ENCODE data around the gene XIRP1.

XIRP1 gene

DNA sequence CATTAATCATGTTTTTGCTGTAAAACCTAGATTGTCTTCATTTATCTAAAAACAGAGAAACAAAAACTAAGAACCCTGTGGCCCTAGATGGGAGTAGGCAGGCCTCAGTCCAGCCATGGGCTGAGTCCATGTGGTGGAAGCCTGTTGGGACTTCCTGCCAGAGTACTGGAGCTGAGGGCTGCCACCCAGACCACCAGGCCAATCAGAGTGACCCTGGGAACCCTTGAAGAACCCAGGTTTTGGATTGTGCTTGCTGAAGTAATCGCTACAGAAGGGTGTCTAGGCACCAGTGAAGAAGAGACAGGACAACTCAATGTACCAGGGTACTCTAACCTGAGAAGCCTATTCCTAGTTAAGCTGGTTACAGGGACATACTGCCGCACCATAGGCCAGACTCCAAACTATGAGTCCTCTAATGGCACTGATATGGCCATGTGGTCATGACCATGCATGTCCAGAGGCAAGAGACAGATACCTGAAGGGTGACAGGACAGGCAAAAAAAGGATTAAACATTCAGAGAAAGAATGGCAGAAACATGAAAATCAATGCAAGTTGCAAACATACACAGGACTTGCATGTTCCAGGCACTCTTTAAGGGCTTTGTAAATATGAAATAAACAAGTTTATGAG is 51.9 kb downstream of the XIRP1 start:
- DNase-seq = no peak

DNA sequence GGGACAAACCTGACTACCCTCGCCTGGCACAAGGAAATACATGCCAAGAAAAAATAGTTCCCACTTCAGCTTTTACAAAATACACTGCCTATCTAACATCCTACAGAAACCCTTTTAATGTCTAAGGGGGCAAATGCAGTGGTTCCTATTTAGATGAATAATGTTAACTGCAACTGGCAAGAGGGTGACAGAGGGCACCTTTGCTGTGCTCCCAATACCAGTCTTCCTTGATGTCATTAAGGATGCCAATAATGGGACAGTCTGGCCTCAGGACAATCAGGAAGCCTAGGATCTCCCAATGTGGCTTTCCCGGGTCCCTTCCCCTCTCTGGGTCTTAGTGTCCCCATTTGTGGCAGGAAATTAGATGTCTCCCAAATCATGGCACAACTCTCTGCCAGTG is 53.0 kb downstream of the XIRP1 start:
- no peak for DNase-seq

DNA sequence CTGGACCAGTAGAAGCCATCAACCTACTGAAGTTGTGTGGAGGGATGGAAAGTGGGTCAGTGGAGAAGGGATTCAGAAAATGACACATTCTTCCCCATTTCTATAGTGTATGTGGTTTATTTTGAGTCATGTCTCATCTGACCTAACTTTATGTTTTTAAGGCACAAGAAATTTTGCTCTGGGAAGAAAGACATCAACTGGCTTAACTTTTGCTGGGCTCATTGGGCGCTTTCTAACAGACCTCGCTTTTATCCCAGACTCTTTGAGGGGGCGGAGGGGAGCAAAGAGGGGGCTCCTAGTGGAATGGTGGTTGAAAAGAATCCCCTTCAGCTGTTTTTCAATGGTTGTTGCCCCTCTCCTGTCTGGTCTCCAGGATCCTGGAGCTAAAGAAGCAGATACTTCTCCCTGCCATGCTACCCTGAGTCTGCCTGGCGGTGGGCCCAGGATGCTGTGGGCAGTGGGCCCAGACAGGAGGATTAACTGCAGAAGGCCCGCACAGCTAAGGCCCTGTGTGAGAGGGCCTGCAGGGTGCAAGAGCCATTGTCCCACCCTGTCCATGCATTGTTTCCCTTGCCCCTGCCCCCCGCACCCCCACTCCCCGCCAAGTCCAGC is 53.5 kb downstream of the XIRP1 start:
- no peak for DNase-seq

DNA sequence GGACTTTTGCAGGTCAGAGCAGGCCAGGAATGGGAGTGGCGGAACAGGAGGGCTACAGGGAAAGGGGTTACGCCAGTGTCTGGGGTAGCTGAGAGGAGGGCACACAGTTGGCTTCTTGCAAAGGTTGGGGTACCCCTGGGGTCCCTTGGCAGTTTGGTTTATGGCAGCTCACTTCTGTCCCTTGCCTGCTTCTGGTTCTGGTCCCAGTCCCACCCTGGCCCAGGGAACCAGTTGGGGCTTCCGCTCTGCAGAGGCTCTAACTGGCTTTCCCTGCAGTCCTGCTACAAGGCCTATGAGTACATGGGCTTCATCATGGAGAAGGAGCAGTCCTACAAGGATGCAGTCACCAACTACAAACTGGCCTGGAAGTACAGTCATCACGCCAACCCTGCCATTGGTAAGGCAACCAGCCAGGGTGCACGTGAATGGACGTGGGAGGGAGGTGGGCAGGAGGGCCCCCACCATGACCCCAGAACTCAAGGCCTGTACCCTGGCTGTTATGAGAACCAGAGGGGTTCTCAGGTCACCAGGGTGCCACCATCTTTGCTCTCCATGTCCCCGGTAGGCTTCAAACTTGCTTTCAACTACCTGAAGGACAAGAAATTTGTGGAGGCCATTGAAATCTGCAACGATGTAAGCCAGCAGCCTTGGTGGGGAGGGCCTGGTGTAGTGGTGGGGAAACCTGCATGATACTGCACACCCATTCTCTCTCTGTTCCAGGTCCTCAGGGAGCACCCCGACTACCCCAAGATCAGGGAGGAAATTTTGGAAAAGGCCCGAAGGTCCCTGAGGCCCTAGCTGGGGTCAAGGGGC is 54.2 kb downstream of the XIRP1 start:
- DNase-seq = no peak

DNA sequence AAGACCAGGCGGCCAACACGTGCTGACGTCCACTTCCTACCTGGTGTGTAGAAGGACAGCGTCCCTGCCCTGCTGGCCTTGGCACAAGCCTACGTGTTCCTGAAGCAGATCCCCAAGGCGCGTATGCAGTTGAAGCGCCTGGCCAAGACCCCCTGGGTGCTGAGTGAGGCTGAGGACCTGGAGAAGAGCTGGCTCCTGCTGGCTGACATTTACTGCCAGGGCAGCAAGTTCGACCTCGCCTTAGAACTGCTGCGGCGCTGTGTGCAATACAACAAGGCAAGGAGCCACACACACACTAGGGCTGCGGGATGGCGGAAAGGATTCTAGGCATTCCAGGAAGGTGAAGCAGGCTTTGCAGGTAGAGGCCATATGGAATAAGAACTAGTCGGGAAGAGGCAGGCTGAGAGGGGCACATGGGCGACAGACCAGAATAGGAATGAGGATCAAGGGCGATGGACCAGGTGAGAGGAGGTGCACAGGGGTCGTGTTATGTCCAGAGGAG is 54.9 kb downstream of the XIRP1 start:
- no peak for DNase-seq

DNA sequence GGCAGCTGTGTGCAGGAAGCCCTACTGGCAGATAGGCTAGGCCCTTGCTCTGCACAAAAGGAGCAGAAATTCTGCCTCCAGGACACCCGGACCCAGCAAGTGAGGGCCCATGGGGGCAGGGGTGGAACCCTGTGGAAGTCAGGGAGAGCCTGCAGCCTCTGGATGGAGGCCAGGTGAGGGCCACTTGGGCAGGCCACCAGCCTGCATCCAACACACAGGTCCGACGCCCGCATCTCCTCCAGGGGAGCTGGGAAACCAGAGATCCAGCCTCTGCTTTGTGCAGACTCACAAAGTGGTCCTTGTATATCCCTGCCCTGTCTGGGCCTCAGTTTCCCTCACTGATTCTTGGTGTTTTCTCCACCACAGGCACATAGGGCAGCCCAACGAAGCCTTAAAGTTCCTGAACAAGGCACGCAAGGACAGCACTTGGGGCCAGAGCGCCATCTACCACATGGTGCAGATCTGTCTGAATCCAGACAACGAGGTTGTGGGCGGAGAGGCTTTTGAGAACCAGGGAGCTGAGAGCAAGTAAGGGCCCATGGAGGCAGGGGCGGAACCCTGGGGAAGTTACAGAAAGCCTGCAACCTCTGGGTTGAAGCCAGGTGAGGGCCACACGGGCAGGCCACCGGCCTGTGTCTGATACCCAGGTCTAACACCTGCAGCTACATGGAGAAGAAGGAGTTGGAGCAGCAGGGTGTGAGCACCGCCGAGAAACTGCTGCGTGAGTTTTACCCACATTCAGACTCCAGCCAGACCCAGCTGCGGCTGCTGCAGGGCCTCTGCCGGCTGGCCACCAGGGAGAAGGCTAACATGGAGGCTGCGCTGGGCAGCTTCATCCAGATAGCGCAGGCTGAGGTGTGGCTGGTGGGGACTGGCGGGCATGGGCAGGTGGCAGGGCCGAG is 55.6 kb downstream of the XIRP1 start:
- no peak for DNase-seq

DNA sequence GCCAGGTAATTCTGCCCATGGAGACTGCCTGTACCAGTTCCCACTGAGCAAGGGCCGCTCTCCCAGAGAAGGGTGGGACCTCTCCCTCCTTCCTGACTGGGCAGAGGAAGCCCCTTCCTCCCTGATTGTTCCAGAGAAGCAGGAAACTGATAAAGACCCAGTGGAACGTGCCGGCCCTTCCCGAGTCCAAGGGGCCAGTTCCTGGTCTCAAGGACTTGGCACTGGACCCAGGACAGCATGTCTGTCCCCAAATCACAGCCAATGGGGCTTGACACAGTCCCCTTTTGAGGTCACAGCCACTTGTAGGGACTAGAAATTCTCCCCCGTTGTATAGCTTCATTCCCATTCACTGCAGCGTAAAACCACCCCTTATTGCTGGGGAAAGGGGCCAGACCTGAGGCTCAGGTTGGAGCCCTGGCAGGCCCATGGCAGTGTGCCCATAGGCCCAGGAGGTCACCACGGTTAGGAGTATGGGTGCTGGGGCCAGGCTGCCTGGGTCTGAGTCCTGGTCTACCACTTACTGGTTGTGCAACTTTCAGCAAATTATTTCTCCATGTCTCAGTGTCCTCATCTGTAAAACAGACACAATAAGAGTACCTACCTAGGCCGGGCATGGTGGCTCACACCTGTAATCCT is 57.1 kb downstream of the XIRP1 start:
- DNase-seq = no peak

DNA sequence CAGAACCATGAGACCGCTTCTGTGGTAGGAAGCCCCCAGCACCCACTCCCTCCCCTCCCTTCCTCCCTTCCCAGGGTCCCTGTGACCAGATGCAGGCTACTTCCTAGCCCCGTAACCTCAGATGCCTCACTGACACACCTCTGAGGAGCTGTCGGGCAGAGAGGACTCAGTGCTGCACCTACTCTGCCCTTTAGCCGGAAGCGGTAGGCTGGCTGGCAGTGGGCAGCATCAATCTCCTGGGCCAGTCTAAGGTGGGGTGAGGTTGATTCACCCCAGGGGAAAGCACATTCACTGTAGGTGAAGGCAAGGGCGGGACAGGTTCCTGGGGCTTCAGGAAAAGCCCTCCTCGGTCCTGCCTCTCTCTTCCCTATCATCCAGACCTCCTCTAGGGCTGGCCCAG is 58.1 kb downstream of the XIRP1 start:
- DNase-seq = no peak

DNA sequence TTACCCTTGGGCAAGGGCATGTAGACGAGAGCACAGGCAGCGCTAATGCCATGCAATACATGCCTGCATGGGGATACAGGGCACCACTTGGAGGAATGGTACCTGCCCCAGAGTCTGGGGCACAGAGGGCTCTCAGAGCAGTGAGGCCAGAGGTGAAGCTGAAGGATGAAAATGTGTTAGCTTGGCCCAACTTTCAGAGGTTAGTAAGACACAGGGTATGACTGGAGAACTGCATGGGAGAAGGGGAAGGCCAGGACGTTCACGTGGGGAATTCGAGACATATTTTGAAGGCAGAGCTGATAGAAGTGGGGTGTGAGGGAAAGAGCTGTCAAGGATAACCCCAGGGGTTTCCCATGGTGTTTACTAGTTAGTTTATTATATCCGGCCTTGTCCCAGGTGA is 58.6 kb downstream of the XIRP1 start:
- DNase-seq = no peak
